ENCODE measurements around the gene PNKD. TPM values are rescaled to one million over a fixed set of nuclear protein-coding genes. Genes with fewer than 3 reads are reported as not detected.
"Not testable (repeated sequence)": the region's sequence is repeated elsewhere in the genome, so short reads cannot be mapped to it uniquely, and the experiment has no call there.

PNKD gene
- total and polyA plus RNA-seq, 3 donors from 2014 or later = 79.3 to 90.7 (median 84.2) TPM

DNA sequence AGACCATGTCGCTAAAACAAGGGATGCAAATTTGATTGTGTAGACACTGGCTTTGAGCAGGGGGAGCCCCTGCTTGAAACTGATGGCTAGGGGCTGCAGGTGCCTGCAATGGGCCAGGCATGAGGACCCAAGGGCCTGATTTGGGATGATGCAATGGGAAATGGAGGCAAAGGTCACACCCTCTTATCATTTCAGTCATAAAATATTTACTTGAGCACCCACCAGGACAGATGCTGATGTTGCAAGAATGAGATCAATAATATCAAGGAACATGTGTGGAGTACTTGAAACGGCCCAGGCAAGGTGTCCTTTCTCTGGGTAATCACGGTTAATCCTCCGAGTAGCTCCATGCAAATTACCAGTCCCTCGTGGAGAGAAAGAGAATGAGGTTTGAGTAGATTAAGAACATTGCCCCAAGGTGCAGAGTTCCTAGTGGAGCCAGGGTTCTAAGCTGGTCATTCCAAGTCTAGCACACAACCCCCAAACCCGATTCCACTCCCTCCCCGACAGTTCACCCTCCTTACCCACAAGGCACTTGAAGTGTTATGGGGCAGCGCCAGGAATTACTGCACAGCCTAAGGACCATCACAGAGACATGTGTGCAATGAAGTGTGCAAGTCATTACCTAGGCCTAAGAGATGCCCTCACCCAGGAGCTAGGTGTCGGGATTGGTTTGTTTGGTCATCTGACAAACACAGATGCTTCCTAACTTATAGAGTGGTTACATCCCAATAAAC lies 36.0 kb downstream of the PNKD start:
- no peaks in the 10 kb centered on the region for H3K27me3 ChIP-seq
- H3K27ac ChIP-seq = no peak overlapping the region
- no peaks in the 10 kb centered on the region for H3K9me3 ChIP-seq
- no peak for DNase-seq
- TF ChIP-seq, protein P1, sequence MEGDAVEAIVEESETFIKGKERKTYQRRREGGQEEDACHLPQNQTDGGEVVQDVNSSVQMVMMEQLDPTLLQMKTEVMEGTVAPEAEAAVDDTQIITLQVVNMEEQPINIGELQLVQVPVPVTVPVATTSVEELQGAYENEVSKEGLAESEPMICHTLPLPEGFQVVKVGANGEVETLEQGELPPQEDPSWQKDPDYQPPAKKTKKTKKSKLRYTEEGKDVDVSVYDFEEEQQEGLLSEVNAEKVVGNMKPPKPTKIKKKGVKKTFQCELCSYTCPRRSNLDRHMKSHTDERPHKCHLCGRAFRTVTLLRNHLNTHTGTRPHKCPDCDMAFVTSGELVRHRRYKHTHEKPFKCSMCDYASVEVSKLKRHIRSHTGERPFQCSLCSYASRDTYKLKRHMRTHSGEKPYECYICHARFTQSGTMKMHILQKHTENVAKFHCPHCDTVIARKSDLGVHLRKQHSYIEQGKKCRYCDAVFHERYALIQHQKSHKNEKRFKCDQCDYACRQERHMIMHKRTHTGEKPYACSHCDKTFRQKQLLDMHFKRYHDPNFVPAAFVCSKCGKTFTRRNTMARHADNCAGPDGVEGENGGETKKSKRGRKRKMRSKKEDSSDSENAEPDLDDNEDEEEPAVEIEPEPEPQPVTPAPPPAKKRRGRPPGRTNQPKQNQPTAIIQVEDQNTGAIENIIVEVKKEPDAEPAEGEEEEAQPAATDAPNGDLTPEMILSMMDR (IDR thresholded peaks at IDR 0.05) = no peak
- TF ChIP-seq POLR2A (IDR thresholded peaks at IDR 0.05) = no peak
- no peak overlapping the region for H3K4me3 ChIP-seq
- peaks cover 5% of the 10 kb centered on the region for H3K4me1 ChIP-seq
- no peaks in the 10 kb centered on the region for H3K36me3 ChIP-seq (ENCODE audit: low read depth, missing control alignments)
- WGBS, 2 donors = 88 to 92% methylated on average over 9 of the region's 9 CpGs
- intact Hi-C loops (cut with DNase I; ENCODE audit: low total_unique reads) = no loop called here

DNA sequence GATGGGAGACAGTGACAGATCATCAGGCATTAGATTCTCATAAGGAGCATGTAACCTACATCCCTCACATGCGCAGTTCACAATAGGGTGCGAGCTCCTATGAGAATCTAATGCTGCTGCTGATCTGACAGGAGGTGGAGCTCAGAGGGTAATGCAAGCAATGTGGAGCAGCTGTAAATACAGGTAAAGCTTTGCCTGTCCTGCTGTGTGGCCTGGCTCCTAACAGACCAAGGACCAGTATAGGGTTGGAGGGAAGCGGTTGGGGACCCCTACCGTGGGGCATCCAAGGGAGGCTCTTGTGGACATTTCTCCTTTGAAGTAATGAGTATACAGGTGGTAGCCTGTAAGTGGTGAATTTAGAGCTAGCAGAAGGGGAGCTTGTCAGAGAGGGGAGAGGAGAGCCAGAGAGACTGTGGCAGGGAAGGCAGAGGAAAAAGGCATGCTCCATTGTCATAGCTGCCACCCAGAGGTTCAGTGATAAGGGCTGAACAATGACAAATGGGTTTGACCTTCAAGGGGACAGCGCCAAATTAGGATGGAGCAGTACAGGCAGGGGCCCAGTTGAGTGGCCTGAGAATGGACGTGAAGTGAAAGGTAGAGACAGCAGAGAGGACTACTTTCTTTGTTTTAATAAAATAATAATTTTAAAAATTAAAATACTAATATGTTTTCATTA lies 37.2 kb downstream of the PNKD start:
- intact Hi-C loops (cut with DNase I; ENCODE audit: low total_unique reads) = no loop called here
- Histone ChIP-seq H3K27me3 (no peaks in the 10 kb centered on the region), H3K27ac (no peak overlapping the region), H3K36me3 (ENCODE audit: low read depth, missing control alignments) (no peaks in the 10 kb centered on the region), H3K9me3 (no peaks in the 10 kb centered on the region), H3K4me3 (no peak overlapping the region), H3K4me1 (peaks cover 9% of the 10 kb centered on the region)
- TF ChIP-seq, protein P1 (IDR thresholded peaks at IDR 0.05) = no peak
- TF ChIP-seq POLR2A (IDR thresholded peaks at IDR 0.05) = no peak
- WGBS, 2 donors = 77 to 85% methylated on average over 6 of the region's 6 CpGs
- no peak for DNase-seq

DNA sequence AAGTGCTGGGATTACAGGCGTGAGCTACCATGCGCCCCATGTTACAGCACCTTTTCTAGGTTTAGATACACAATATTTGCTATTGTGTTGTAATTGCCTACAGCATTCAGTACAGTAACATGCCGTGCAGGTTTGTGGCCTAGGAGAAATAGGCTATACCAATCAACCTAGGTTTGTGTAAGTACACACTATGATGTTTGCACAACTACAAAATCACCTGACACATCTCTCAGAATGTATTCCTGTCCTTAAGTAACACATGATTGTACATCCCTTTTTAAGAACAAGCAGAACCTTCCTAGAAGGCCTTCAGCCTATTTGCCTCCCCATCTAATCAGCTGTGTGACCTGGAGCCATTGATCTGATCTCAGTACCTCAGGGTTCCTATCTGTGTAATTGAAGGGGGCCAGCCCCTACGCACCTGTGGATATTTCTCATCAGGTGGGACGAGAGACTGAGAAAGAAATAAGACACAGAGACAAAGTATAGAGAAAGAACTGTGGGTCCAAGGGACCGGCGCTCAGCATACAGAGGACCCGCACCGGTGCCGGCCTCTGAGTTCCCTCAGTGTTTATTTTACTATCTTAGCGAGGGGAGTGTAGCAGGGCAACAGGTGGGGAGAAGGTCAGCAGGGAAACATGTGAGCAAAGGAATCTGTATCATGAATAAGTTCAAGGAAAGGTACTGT lies 40.7 kb downstream of the PNKD start:
- 59 to 72% methylated on average over 11 of the region's 11 CpGs for WGBS, 2 donors
- no peaks in the 10 kb centered on the region for H3K36me3 ChIP-seq (ENCODE audit: low read depth, missing control alignments)
- TF ChIP-seq POLR2A (IDR thresholded peaks at IDR 0.05) = no peak
- TF ChIP-seq, protein P1 (IDR thresholded peaks at IDR 0.05) = no peak
- H3K4me1 ChIP-seq = peaks cover 12% of the 10 kb centered on the region
- no peaks in the 10 kb centered on the region for H3K27me3 ChIP-seq
- no peak overlapping the region for H3K4me3 ChIP-seq
- peak overlapping the region in 1 of 2 donors; percentile 62 for H3K27ac ChIP-seq
- intact Hi-C loops (cut with DNase I; ENCODE audit: low total_unique reads) = no loop called here
- H3K9me3 ChIP-seq = no peaks in the 10 kb centered on the region
- DNase-seq = no peak

DNA sequence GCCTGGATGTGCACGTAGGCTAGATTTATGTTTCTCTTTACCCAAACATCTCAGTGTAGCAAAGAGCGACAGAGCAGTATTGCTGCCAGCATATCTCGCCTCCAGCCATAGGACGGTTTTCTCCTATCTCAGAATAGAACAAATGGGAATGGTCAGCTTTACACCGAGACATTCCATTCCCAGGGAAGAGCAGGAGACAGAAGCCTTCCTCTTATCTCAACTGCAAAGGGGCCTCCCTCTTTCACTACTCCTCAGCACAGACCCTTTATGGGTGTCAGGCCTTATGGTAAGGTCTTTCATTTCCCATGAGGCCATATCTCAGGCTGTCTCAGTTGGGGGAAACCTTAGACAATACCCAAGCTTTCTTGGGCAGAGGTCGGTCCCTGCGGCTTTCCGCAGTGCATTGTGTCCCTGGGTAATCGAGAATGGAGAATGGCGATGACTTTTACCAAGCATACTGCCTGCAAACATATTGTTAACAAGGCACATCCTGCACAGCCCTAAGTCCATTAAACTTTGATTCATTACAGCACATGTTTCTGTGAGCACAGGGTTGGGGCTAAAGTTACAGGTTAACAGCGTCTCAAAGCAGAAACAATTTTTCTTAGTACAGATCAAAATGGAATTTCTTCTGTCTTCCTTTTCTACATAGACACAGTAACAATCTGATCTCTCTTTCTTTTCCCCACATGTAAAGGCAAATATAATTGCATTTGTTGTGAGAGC lies 41.4 kb downstream of the PNKD start:
- WGBS, 2 donors = 42 to 58% methylated on average over 11 of the region's 11 CpGs

More for the DNA sequence above, 41.4 kb downstream of the PNKD start:
- H3K27me3 ChIP-seq; H3K36me3 ChIP-seq (ENCODE audit: low read depth, missing control alignments); H3K9me3 ChIP-seq; DNase-seq; H3K4me3 ChIP-seq; H3K27ac ChIP-seq; intact Hi-C loops (cut with DNase I; ENCODE audit: low total_unique reads): not testable (repeated sequence)
- peaks cover 12% of the 10 kb centered on the region for H3K4me1 ChIP-seq
